NCI-H446 treated with DMSO at 0.1 percent for 48 hours (cell line): ENCODE measurements around the gene FAM185A.
"Not testable (repeated sequence)": the region's sequence is repeated elsewhere in the genome, so short reads cannot be mapped to it uniquely, and the experiment has no call there.

Experiments
- DNase-seq: peaks from one replicate; lab custom pipeline; 2025; lab: John Stamatoyannopoulos, UW

FAM185A gene

DNA sequence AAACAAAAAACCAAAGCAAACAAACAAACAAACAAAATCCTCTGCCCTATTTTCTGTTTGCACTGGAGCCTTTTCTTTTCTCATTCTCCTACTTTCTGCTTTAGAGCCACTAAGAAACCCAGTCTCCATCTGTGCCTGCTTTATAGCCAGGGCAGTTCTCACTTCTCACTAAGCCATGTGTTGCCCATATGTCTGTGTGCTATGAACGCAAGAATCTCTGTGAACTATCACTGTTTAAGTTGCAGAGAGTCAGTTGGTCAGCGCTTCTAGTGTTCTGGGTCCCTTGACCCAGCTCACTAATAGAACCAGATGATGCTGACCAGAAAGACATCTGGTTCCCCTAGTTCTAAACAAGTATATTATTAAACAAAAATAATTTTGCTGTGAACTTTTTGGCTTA lies 81.4 kb downstream of the FAM185A start:
- no peak for DNase-seq

DNA sequence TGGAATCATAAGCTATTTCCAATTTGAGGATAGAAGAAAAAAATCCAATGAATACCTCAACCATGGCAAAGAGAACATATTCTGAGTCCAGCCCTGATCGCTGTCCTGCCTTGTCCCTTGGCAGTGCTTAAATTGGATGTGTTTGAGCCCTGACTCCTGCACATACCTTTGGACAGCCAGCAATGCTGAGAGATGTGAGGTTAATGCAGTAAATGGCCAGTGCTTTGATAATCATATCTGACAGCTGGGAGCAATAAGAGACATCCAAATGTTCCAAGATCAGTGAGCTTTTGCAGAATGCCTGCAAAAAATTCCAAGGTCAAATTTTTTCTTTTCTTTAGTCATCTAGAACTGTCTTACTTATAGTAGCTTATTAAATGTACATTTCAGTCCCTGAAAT lies 83.9 kb downstream of the FAM185A start:
- no peak for DNase-seq

DNA sequence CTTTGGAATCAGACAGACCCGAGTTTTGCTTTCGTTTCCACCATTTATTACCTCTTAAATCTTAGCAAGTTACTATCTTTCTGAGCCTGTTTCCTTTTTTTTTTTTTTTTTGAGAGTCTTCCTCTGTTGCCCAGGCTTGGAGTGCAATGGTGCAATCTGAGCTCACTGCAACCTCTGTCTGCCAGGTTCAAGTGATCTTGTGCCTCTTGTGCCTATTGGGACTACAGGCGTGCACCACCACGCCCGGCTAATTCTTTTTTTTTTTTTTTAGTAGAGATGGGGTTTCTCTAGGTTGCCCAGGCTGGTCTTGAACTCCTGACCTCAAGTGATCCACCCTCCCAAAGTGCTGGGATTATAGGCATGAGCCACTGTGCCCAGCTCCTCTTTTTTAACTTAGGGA lies 84.5 kb downstream of the FAM185A start:
- no peak for DNase-seq

DNA sequence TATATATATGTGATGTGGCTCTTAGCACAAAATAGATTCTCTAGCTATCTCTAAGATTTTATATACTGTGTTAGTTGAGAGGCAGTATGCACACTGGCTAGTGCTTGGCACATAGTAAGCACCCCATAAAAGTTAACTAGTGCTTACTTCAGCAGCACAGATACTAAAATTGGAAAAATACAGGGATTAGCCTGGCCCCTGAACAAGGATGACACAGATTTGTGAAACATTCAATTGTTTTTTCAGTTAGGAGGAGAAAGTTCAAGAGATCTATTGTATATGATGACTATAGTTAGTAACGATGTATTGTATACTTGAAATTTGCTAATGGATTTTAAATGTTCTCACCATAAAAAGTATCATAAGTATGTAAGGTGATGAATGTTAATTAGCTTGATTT lies 85.7 kb downstream of the FAM185A start:
- no peak for DNase-seq

DNA sequence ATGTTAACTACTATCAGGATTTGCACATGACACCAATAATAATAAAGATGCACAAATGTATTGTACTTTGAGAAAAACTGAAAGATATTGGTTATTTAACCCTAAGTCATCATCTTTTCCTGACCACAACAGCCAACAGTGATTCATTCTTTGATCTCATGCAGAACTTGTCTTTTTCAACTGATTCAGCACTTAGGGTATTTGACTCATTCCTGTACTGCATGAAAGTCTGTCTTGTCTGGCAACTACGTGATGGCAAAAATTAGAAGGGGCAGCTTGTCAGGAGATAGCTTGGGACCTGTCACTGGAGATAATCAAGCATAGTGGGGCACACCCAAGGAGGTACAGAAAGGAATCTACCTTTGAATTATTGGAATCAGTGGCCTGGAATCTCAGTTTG lies 86.2 kb downstream of the FAM185A start:
- no peak for DNase-seq

DNA sequence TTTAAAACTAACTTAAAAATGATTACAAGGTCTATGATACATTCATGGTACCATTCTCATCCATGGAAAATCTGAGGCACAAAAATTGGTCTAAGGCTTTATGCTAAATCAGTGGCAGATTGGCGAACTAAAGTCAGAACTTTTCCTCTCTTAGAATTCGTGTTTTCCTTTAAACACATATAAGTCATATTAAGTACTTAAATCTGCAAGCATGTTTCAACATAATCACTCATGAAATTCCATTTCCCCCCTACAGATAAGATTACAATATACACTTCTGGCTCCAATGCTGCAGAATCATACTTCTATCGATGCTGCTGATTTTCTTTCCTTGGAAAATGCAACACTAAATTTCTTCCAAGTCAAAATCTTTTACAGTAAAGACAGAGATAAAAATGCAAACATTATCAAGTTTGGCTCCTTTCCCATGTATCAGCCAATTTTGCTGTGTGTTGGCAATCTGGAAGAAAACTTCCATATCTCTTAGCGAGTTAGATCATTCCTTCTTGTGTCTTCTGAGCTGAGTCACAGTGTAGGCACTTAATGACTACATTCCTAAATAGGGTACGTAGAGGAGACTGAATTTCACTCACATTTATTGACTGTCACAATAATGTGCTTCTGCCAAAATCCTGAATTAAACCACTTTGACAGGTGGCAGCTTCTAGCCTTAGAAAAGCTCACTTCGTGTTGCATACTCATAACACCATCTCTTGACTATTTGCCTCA lies 87.6 kb downstream of the FAM185A start:
- DNase-seq = peak; percentile 82

DNA sequence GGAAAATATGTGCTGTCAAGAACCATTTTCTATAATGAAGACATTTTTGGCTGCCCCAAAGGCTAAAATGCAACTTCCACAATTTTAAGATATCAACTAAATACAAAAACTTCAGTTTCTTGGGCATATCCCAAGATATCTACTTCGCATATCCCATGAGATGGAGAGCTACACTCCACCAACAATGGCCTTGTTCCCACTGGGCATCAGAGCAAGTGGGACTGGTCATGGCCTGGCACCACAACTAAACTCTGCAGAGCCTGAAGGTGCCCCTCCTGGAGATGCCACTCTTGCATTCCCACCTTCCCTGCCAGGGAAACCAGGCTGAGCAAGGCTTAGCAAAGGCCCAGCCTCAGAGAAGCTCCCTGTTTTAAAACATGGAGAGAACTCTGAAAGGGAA lies 88.2 kb downstream of the FAM185A start:
- no peak for DNase-seq

DNA sequence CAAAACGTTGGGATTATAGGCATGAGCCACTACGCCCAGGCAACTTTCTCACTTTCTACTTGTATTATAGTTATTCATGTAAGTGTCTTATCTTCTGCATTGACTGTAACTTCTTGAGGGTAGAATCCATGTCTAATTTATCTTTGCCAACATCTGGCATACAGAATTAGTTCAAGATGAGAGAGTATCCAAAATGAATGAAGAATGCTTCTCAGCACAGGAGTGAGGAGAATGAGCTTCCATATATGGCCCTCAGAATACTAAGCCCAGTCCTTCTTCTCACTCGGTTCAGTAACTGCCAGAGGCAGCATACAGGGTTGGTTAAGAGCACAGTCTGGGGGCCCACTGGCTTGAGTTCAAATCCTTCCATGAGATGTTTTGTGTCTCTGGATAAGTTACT lies 89.0 kb downstream of the FAM185A start:
- DNase-seq = no peak

DNA sequence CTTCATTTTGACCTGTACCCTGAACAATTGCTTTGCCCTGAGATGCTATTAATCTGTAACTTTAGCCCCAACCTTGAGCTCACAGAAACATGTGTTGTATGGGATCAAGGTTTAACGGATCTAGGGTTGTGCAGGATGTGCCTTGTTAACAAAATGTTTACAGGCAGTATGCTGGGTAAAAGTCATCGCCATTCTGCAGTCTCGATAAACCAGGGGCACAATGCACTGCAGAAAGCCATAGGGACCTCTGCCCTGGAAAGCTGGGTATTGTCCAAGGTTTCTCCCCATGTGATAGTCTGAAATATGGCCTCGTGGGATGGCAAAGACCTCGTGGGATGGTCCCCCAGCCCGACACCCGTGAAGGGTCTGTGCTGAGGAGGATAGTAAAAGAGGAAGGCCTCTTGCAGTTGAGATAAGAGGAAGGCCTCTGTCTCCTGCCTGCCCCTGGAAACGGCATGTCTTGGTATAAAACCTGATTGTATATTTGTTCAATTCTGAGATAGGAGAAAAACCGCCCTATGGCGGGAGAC lies 89.8 kb downstream of the FAM185A start:
- DNase-seq = not testable (repeated sequence)

DNA sequence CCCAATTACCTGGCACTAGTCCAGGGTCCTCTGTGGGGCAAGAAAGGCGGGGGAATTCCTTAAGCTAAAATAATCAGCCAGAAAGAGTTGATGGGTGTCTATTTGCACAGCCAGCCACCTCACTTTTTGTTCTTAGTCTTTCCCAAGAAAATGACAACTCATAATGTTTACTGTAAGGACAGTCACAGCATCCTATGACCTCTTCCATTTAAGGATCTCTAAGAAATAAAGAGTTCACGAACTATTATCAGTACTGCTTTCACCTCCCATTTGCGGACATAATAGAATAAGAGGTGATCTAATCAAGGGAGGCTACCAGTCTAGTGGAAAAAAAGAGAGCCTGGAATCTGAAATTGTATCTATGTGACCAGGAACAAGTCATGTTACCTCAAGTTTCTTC lies 91.6 kb downstream of the FAM185A start:
- no peak for DNase-seq

DNA sequence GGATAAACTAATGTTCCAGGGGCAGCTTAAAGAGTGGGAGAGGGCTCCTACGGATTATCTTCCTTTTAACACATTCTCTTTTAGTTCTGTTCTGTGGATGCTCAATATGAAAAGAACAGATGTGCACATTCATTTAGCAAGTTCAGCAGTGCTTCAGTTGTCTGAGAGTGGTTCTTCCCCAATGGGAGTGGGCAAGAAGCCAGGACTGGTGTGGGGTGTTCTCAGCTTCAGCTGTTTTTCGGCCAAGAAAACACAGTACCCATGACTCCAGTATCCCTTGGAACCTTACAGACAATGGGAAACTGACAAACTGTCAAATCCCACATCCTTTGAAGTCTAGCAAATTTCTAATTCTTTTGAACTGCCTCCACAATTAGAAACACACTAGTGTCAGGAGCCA lies 92.5 kb downstream of the FAM185A start:
- DNase-seq = peak; percentile 51

DNA sequence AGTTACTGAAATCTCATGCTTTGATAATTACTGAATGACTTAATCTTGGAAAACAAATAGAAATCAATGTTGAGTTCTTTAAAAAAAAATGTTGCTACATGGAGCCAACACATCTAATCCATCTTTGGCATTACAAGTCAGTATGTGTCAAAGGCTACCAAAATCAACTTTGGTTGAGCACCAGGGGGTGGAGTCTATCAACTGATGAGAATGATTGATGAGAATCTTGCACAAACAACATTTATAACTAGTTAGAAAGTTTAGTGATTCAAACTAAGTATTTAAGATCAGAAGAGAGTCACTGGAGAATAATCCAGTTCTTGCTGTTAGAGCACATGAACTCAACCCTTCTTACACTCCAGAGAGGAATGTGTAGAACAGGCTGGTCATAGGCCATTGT lies 93.5 kb downstream of the FAM185A start:
- no peak for DNase-seq

DNA sequence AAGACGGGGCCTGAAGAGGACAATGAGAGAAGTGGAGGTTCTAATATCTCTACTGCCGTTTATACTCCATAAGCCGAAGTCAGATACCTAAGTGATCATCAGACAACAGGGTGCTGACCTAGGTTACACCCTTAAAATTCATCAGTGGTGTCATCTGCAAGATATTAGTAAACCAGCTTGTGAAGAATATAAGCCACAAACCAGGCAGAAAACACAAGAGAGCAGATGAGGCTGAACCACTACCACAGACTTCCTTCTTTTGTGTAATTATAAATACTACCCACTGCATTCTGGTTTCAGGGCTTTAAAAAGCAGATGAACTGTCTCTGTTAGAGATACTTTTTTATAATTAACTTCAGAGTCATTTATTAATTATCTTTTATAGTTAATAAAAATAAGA lies 95.1 kb downstream of the FAM185A start:
- DNase-seq = no peak

DNA sequence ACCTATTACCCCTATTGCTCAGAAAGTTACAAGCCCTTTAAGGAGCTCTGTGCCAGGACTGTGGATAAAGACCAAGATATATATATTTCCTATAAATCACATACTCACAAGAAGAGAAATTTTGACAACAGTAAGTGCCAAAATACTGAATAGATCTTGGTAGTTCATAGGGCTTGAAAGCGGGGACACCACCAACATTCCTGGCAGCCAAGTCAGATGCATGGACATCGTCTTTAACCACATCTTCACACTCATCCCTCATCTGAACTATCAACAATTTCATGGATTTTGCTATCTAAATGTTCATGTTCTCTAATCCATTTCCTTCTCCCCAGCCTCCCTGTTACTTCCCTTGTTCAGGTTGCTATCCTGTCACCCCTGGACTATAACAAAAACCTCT lies 96.5 kb downstream of the FAM185A start:
- no peak for DNase-seq

DNA sequence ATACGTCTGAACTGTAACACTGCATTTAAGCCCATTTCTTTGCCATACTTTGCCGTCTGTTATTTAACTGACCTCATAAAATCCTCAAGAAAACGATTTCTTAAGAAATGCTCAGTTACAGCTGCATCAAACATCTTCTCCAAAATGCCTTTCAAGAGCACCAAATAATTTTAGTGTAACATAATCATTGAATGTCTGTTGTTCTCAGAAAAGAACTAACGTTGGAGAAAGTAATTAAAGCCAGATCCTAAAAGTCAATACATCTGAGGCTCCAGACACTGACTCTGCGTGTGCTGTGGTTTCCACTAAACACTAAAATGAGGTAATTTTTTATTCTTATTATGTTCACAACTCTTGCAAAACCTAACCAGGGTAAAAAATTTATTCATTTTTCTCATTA lies 100.3 kb downstream of the FAM185A start:
- no peak for DNase-seq

DNA sequence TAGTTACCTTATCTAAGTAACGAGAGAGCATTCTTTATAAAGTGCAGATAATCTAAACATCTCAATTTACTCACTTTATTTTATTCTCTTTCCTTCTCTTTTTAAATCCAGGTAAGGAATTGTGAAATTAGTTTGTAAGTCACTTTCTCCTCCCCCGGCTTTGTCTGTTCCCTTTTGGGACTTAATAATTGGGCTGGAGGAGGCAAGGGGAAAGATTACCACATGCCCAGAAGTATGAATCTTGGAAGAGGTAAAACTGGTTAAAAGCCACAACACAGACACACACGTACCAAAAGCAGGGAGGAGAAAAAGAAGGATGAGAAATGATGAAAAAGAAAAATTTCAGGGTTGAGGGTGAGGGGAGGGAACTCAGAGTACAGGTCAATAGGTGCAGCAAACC lies 100.7 kb downstream of the FAM185A start:
- no peak for DNase-seq

DNA sequence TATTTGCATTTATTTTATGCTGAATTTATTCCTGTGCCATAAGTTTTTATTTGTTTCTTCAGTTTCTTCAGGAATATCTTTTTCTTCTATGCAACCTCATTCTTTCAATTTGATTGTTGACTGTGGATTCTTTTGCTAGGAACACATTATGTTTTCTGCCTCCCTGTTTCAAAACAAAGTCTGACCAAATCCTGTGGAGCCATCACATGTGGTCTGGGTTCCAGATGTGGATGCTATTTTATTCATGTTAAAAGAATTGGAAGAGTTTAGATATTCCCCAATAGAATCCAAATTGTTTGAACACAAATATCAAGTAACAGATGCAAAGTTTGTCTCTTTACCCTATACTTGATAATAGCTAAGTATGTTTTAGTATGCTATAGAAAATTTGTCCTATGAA lies 107.2 kb downstream of the FAM185A start:
- no peak for DNase-seq
